Kidney epithelial cell (primary cell): ENCODE results near the gene MAGI1. TPM values are rescaled to one million over a fixed set of nuclear protein-coding genes. Genes with fewer than 3 reads are reported as not detected.
A peak's percentile ranks its signal among the peaks of the same experiment; 100 is the strongest.

Experiments used
- DNase-seq: peaks from one replicate; pipeline ENCODE4 v3.0.0-alpha.2; 2010; ENCODE audit warnings: low read depth
- H3K27me3 ChIP-seq: 2 replicates; pipeline ENCODE4 v1.6.0; 2011; ENCODE audit warnings: low read length; ENCODE audit not compliant: control insufficient read depth, insufficient read depth
- H3K36me3 ChIP-seq: 2 replicates; pipeline ENCODE4 v1.5.1; 2011; ENCODE audit warnings: low read length; ENCODE audit not compliant: control insufficient read depth, insufficient read depth
- H3K4me3 ChIP-seq: 2 replicates; pipeline ENCODE4 v1.5.1; 2011; ENCODE audit warnings: low read depth, mild to moderate bottlenecking, control low read depth, low read length
- CTCF ChIP-seq: IDR thresholded peaks from 2 replicates; pipeline ENCODE4 v1.5.1; 2011; ENCODE audit warnings: mild to moderate bottlenecking, moderate library complexity, low read length, control low read depth, inconsistent platforms; ENCODE audit not compliant: insufficient read depth, poor library complexity, severe bottlenecking
- total RNA-seq: library from RNA; depleted of rRNA; stranded (reverse); fragments of >200 nt; gene quantifications from 2 replicates; pipeline ENCODE4 v1.2.3, GENCODE V29; 2015

The MAGI1 gene
- total RNA-seq, 1 donor from 2014 or later: 15.8 TPM

DNA sequence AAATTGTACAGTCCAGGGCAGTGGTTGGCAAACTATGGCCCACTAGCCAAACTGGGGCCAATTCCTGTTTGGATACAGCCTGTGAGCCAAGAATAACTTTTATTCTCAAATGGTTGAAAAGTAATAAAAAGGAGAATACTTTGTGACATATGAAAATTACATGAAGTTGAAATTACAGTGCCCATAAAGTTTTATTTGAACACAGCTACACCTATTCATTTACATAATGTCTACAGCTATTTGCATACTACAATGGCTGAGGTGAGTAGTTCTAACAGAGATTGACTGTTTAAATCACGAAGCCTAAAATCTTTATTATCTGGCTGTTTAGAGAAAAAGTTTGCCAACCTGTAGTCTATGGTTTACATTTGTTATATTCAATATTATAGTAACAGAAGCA is 600.1 kb downstream of the MAGI1 start:
- Histone ChIP-seq H3K4me3 (no peak overlapping the region), H3K36me3 (no peaks in the 10 kb centered on the region), H3K27me3 (no peaks in the 10 kb centered on the region)
- no peak for DNase-seq
- TF ChIP-seq CTCF: no peak

DNA sequence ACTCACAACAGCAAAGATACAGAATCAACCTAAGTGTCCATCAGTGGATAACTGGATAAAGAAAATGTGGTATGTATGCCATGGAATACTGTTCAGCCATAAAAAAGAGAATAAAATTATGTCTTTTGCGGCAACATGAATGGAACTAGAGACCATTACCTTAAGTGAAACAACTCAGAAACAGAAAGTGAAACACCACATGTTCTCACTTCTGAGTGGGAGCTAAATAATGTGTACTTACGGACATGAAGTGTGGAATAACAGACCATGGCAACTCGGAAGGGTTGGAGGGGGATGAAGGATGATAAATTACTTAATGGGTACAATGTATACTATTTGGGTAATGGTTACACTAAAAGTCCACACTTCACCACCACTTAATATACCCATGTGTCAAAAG is 600.6 kb downstream of the MAGI1 start:
- no peak for TF ChIP-seq CTCF
- Histone ChIP-seq H3K4me3 (no peak overlapping the region), H3K27me3 (no peaks in the 10 kb centered on the region), H3K36me3 (no peaks in the 10 kb centered on the region)
- no peak for DNase-seq

DNA sequence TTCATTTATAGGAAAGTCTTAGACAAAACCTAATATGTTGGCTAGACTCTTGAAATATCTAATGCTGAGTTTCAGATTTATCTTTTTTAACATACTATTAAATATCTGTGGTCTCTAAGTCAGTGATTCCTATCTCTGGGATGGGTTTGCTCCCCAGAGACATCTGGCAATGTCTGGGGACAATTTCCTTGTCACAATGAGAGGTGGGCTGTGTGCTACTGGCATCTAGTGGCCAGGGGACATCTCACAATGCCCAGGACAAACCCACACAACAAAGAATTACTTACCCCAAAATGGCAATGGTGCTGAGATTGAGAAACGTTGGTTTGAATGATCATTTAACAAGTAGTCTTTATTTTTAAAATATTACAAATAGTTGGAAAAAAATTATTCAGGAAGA is 602.1 kb downstream of the MAGI1 start:
- H3K27me3 ChIP-seq: no peaks in the 10 kb centered on the region
- TF ChIP-seq CTCF: peak; percentile 52
- no peaks in the 10 kb centered on the region for H3K36me3 ChIP-seq
- DNase-seq: no peak
- H3K4me3 ChIP-seq: no peak overlapping the region

GRCh38 chr3:65433480-65433879 is 605.2 kb downstream of the MAGI1 start:
- H3K36me3 ChIP-seq: peaks cover 2% of the 10 kb centered on the region
- H3K4me3 ChIP-seq: no peak overlapping the region
- H3K27me3 ChIP-seq: no peaks in the 10 kb centered on the region
- TF ChIP-seq CTCF: no peak
- DNase-seq: no peak

GRCh38 chr3:65432388-65433003 is 606.2 kb downstream of the MAGI1 start:
- Histone ChIP-seq H3K4me3 (no peak overlapping the region), H3K36me3 (peaks cover 2% of the 10 kb centered on the region), H3K27me3 (no peaks in the 10 kb centered on the region)
- no peak for TF ChIP-seq CTCF
- DNase-seq: no peak

- no peak for DNase-seq
- H3K36me3 ChIP-seq: peaks cover 2% of the 10 kb centered on the region
- no peaks in the 10 kb centered on the region for H3K27me3 ChIP-seq
- TF ChIP-seq CTCF: peak; percentile 53
- H3K4me3 ChIP-seq: no peak overlapping the region
These were observed 612.8 kb downstream of the MAGI1 start for GRCh38 chr3:65425880-65426279.
